Dermis blood vessel endothelial cell (primary cell): ENCODE measurements around the gene CDR2. TPM values are rescaled to one million over a fixed set of nuclear protein-coding genes. Genes with fewer than 3 reads are reported as not detected.
"Not testable (repeated sequence)": the region's sequence is repeated elsewhere in the genome, so short reads cannot be mapped to it uniquely, and the experiment has no call there.

ENCODE experiments used
- DNase-seq: peaks from one replicate; pipeline ENCODE4 v3.0.0; 2010
- total RNA-seq: library from RNA; depleted of rRNA; stranded (reverse); fragments of >200 nt; gene quantifications from 2 replicates; pipeline ENCODE4 v1.2.3, GENCODE V29; 2014

Gene CDR2
- total RNA-seq, 1 donor from 2014 or later: 42.0 TPM

GRCh38 chr16:22375117-22375962, 921 bp upstream of the CDR2 start:
- peak; percentile 46 for DNase-seq

GRCh38 chr16:22373662-22374310, 633 bp downstream of the CDR2 start:
- peak; percentile 49 for DNase-seq

- no peak for DNase-seq
Observed at GRCh38 chr16:22372882-22373661, 1.3 kb downstream of the CDR2 start.

- peak; percentile 49 for DNase-seq
Observed at GRCh38 chr16:22370038-22370820, 4.2 kb downstream of the CDR2 start.

GRCh38 chr16:22369221-22369811, 5.1 kb downstream of the CDR2 start:
- DNase-seq: peak; percentile 86

- DNase-seq: not testable (repeated sequence)
Observed at GRCh38 chr16:22368200-22368826, 6.1 kb downstream of the CDR2 start.

GRCh38 chr16:22366889-22367288, 7.5 kb downstream of the CDR2 start:
- DNase-seq: no peak

GRCh38 chr16:22366371-22366770, 8.0 kb downstream of the CDR2 start:
- DNase-seq: no peak

- no peak for DNase-seq
Observed at GRCh38 chr16:22364241-22364640, 10.2 kb downstream of the CDR2 start.

GRCh38 chr16:22360963-22361659, 13.3 kb downstream of the CDR2 start:
- DNase-seq: no peak

GRCh38 chr16:22359679-22360078, 14.7 kb downstream of the CDR2 start:
- DNase-seq: no peak

GRCh38 chr16:22358000-22358399, 16.4 kb downstream of the CDR2 start:
- DNase-seq: no peak

- no peak for DNase-seq
Observed at GRCh38 chr16:22357635-22357971, 16.8 kb downstream of the CDR2 start.

- no peak for DNase-seq
Observed at GRCh38 chr16:22356930-22357634, 17.3 kb downstream of the CDR2 start.

- DNase-seq: no peak
Observed at GRCh38 chr16:22355487-22355908, 18.9 kb downstream of the CDR2 start.

GRCh38 chr16:22353933-22354541, 20.4 kb downstream of the CDR2 start:
- no peak for DNase-seq

GRCh38 chr16:22353191-22353919, 21.1 kb downstream of the CDR2 start:
- DNase-seq: peak; percentile 50

- no peak for DNase-seq
Observed at GRCh38 chr16:22352723-22353122, 21.7 kb downstream of the CDR2 start.

- DNase-seq: no peak
Observed at GRCh38 chr16:22352140-22352539, 22.3 kb downstream of the CDR2 start.
